ENCODE results near the gene TSEN34.
"Not testable (repeated sequence)": the region's sequence is repeated elsewhere in the genome, so short reads cannot be mapped to it uniquely, and the experiment has no call there.

Gene TSEN34

GRCh38 chr19:54207983-54208783, 17.1 kb downstream of the TSEN34 start:
- H3K27ac ChIP-seq = peak overlapping the region; percentile 98
- no peak for TF ChIP-seq CTCF (conservative IDR thresholded peaks at IDR 0.05)

GRCh38 chr19:54208784-54209057, 17.6 kb downstream of the TSEN34 start:
- H3K27ac ChIP-seq = peak overlapping the region; percentile 98
- TF ChIP-seq CTCF (conservative IDR thresholded peaks at IDR 0.05) = no peak

- TF ChIP-seq CTCF (conservative IDR thresholded peaks at IDR 0.05) = no peak
- H3K27ac ChIP-seq = peak overlapping the region; percentile 98
Observed at GRCh38 chr19:54209058-54209810, 18.1 kb downstream of the TSEN34 start.

GRCh38 chr19:54209811-54210494, 18.8 kb downstream of the TSEN34 start:
- TF ChIP-seq CTCF (conservative IDR thresholded peaks at IDR 0.05) = no peak
- peak overlapping the region; percentile 98 for H3K27ac ChIP-seq

- no peak for TF ChIP-seq CTCF (conservative IDR thresholded peaks at IDR 0.05)
- peak overlapping the region; percentile 98 for H3K27ac ChIP-seq
Observed at GRCh38 chr19:54211235-54211634, 20.1 kb downstream of the TSEN34 start.

- not testable (repeated sequence) for H3K27ac ChIP-seq
Observed at GRCh38 chr19:54214217-54214616, 23.1 kb downstream of the TSEN34 start.

- H3K27ac ChIP-seq = not testable (repeated sequence)
Observed at GRCh38 chr19:54214734-54215133, 23.6 kb downstream of the TSEN34 start.

GRCh38 chr19:54216869-54217268, 25.8 kb downstream of the TSEN34 start:
- no peak for TF ChIP-seq CTCF (conservative IDR thresholded peaks at IDR 0.05)
- no peak overlapping the region for H3K27ac ChIP-seq

GRCh38 chr19:54217517-54218247, 26.6 kb downstream of the TSEN34 start:
- not testable (repeated sequence) for H3K27ac ChIP-seq
